Fibroblast of skin of right biceps (primary cell): ENCODE data around the gene CLASP1.
A peak's percentile ranks its signal among the peaks of the same experiment; 100 is the strongest.
"Not testable (repeated sequence)": the region's sequence is repeated elsewhere in the genome, so short reads cannot be mapped to it uniquely, and the experiment has no call there.

Experiments used
- DNase-seq: peaks from one replicate; pipeline ENCODE4 v3.0.0-alpha.2; 2013

Gene CLASP1

GRCh38 chr2:121649149-121649595 is at the start of gene CLASP1:
TSS of gene CLASP1 (minus strand) at chr2:121649462. CDS start at chr2:121605895, 43,567 bp downstream.
- DNase-seq = no peak

- no peak for DNase-seq
Measured at GRCh38 chr2:121698318-121698930, 49.2 kb upstream of the CLASP1 start.

GRCh38 chr2:121697108-121697631 is 47.9 kb upstream of the CLASP1 start:
- peak; percentile 7 for DNase-seq

GRCh38 chr2:121696410-121696930 is 47.2 kb upstream of the CLASP1 start:
- DNase-seq = no peak

GRCh38 chr2:121695171-121695451 is 45.8 kb upstream of the CLASP1 start:
- DNase-seq = no peak

GRCh38 chr2:121694398-121695170 is 45.3 kb upstream of the CLASP1 start:
- DNase-seq = peak; percentile 42

GRCh38 chr2:121690572-121690971 is 41.3 kb upstream of the CLASP1 start:
- not testable (repeated sequence) for DNase-seq

- no peak for DNase-seq
Measured at GRCh38 chr2:121690095-121690494, 40.8 kb upstream of the CLASP1 start.

- DNase-seq = peak; percentile 60
Measured at GRCh38 chr2:121689356-121689755, 40.1 kb upstream of the CLASP1 start.

GRCh38 chr2:121688820-121689219 is 39.6 kb upstream of the CLASP1 start:
- no peak for DNase-seq

GRCh38 chr2:121686902-121687301 is 37.6 kb upstream of the CLASP1 start:
- no peak for DNase-seq

GRCh38 chr2:121686218-121686617 is 37.0 kb upstream of the CLASP1 start:
- DNase-seq = no peak

GRCh38 chr2:121682396-121683298 is 33.4 kb upstream of the CLASP1 start:
- no peak for DNase-seq

- DNase-seq = no peak
Measured at GRCh38 chr2:121677855-121678254, 28.6 kb upstream of the CLASP1 start.

GRCh38 chr2:121671621-121672020 is 22.4 kb upstream of the CLASP1 start:
- not testable (repeated sequence) for DNase-seq

- DNase-seq = no peak
Measured at GRCh38 chr2:121670181-121670580, 20.9 kb upstream of the CLASP1 start.

GRCh38 chr2:121667618-121668017 is 18.4 kb upstream of the CLASP1 start:
- DNase-seq = no peak

GRCh38 chr2:121666042-121666441 is 16.8 kb upstream of the CLASP1 start:
- no peak for DNase-seq

GRCh38 chr2:121665504-121665903 is 16.2 kb upstream of the CLASP1 start:
- DNase-seq = no peak

GRCh38 chr2:121664713-121665112 is 15.5 kb upstream of the CLASP1 start:
- no peak for DNase-seq

GRCh38 chr2:121664086-121664485 is 14.8 kb upstream of the CLASP1 start:
- no peak for DNase-seq

- no peak for DNase-seq
Measured at GRCh38 chr2:121663434-121663833, 14.2 kb upstream of the CLASP1 start.

- DNase-seq = no peak
Measured at GRCh38 chr2:121662656-121663055, 13.4 kb upstream of the CLASP1 start.
